GM11168 (cell line): ENCODE measurements around the gene GGA2.
"Not testable (repeated sequence)": the region's sequence is repeated elsewhere in the genome, so short reads cannot be mapped to it uniquely, and the experiment has no call there.

Experiments
- in situ Hi-C: fragments of 300-500 bp; cut with MboI; formaldehyde crosslinking; loops from one replicate; pipeline ENCODE4 v1.12.0; 2022; ENCODE audit warnings: low sequenced_read_pairs; ENCODE audit not compliant: unreplicated experiment

The GGA2 gene

GRCh38 chr16:23505180-23505665, 5.1 kb downstream of the GGA2 start:
- in situ Hi-C loops: no loop called here

- in situ Hi-C loops: no loop called here
Measured at GRCh38 chr16:23504453-23505179, 5.7 kb downstream of the GGA2 start.

- in situ Hi-C loops: no loop called here
Measured at GRCh38 chr16:23504076-23504452, 6.2 kb downstream of the GGA2 start.

GRCh38 chr16:23502466-23502865, 7.8 kb downstream of the GGA2 start:
- in situ Hi-C loops: no loop called here

- in situ Hi-C loops: no loop called here
Measured at GRCh38 chr16:23501291-23501690, 9.0 kb downstream of the GGA2 start.

- in situ Hi-C loops: no loop called here
Measured at GRCh38 chr16:23500862-23501225, 9.4 kb downstream of the GGA2 start.

- in situ Hi-C loops: no loop called here
Measured at GRCh38 chr16:23500212-23500861, 10.0 kb downstream of the GGA2 start.

- in situ Hi-C loops: no loop called here
Measured at GRCh38 chr16:23499801-23500200, 10.5 kb downstream of the GGA2 start.

- in situ Hi-C loops: no loop called here
Measured at GRCh38 chr16:23498863-23499262, 11.4 kb downstream of the GGA2 start.

- in situ Hi-C loops: no loop called here
Measured at GRCh38 chr16:23497543-23497868, 12.8 kb downstream of the GGA2 start.

GRCh38 chr16:23496821-23497542, 13.3 kb downstream of the GGA2 start:
- in situ Hi-C loops: no loop called here

GRCh38 chr16:23495671-23496070, 14.6 kb downstream of the GGA2 start:
- in situ Hi-C loops: no loop called here

- in situ Hi-C loops: no loop called here
Measured at GRCh38 chr16:23494188-23494587, 16.1 kb downstream of the GGA2 start.

GRCh38 chr16:23491490-23492391, 18.6 kb downstream of the GGA2 start:
- in situ Hi-C loops: no loop called here

GRCh38 chr16:23486480-23486879, 23.8 kb downstream of the GGA2 start:
- in situ Hi-C loops: no loop called here

- in situ Hi-C loops: no loop called here
Measured at GRCh38 chr16:23485841-23486240, 24.5 kb downstream of the GGA2 start.

- in situ Hi-C loops: no loop called here
Measured at GRCh38 chr16:23485257-23485614, 25.1 kb downstream of the GGA2 start.

GRCh38 chr16:23484510-23485256, 25.6 kb downstream of the GGA2 start:
- in situ Hi-C loops: no loop called here

- in situ Hi-C loops: not testable (repeated sequence)
Measured at GRCh38 chr16:23483492-23483891, 26.8 kb downstream of the GGA2 start.

GRCh38 chr16:23482778-23483177, 27.5 kb downstream of the GGA2 start:
- in situ Hi-C loops: no loop called here
